ENCODE measurements around the gene ZNF598. TPM values are rescaled to one million over a fixed set of nuclear protein-coding genes. Genes with fewer than 3 reads are reported as not detected.

The ZNF598 gene
- total RNA-seq, 1 donor, result 27.6 TPM

DNA sequence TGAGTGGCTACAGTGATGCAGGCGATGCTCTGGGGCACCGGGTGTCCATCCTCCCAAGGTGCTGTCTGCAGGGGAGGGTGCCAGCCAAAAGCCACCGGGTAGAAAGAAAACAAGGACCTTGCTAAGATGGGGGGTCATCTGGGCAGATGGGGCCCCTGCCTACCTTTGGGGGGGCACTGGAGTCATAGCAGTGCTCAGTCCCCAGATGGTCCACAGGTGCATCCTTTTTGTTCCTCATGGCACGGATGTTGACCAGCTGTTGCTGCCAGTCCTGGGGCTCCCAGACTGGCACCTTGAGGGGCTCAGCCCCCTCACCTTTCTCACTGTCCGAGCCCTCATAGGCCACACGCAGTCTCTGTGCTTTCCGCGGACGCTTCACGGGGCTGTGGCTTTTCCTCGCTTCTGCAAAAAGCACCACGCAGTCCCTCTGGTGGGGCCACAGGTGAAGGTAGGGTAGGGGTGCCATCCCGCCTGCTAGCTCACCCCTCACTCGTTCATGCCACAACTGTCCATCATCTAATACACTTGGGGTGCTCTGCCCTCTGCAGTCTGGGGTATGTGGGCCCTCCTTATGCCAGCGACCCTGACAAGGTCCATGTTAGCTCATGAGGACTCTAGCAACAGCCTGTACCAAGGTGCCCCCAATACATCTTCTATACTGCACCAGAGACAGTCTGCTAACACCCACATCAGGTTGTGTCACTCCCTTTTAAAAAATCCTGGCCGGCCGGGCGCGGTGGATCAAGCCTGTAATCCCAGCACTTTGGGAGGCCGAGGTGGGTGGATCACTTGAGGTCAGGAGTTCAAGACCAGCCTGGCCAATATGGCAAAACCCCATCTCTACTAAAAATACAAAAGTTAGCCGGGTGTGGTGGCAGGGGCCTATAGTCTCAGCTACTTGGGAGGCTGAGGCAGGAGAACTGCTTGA is 36.6 kb upstream of the ZNF598 start:
- TF ChIP-seq, protein P1, sequence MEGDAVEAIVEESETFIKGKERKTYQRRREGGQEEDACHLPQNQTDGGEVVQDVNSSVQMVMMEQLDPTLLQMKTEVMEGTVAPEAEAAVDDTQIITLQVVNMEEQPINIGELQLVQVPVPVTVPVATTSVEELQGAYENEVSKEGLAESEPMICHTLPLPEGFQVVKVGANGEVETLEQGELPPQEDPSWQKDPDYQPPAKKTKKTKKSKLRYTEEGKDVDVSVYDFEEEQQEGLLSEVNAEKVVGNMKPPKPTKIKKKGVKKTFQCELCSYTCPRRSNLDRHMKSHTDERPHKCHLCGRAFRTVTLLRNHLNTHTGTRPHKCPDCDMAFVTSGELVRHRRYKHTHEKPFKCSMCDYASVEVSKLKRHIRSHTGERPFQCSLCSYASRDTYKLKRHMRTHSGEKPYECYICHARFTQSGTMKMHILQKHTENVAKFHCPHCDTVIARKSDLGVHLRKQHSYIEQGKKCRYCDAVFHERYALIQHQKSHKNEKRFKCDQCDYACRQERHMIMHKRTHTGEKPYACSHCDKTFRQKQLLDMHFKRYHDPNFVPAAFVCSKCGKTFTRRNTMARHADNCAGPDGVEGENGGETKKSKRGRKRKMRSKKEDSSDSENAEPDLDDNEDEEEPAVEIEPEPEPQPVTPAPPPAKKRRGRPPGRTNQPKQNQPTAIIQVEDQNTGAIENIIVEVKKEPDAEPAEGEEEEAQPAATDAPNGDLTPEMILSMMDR (IDR thresholded peaks at IDR 0.05; ENCODE audit: insufficient read depth, low read depth, low read length), result no peak
- H3K4me3 ChIP-seq (ENCODE audit: low read depth, low read length), result no peak overlapping the region
- no peak for DNase-seq (ENCODE audit: low read depth)

DNA sequence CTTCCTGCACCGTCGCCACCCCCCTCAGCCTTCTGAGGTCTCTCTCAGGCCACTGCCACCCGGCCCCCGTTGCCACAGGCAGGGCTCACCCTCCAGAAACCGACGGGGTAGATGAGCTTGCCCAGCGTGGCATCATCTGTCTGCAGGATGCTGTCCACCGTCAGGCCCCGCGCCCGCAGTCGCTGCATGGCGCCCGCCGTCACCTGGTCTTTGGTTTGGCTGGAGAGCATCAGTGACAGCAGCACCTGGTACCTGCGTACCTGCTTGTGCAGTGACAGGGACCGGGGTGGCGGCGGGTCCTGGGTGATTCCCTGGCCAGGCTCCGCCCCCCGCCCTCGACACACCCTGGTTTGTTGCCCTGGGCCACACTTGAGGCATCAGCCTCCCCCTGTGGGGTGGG is 34.9 kb upstream of the ZNF598 start:
- TF ChIP-seq, protein P1 (IDR thresholded peaks at IDR 0.05; ENCODE audit: insufficient read depth, low read depth, low read length), result no peak
- DNase-seq (ENCODE audit: low read depth), result no peak
- H3K4me3 ChIP-seq (ENCODE audit: low read depth, low read length), result no peak overlapping the region

DNA sequence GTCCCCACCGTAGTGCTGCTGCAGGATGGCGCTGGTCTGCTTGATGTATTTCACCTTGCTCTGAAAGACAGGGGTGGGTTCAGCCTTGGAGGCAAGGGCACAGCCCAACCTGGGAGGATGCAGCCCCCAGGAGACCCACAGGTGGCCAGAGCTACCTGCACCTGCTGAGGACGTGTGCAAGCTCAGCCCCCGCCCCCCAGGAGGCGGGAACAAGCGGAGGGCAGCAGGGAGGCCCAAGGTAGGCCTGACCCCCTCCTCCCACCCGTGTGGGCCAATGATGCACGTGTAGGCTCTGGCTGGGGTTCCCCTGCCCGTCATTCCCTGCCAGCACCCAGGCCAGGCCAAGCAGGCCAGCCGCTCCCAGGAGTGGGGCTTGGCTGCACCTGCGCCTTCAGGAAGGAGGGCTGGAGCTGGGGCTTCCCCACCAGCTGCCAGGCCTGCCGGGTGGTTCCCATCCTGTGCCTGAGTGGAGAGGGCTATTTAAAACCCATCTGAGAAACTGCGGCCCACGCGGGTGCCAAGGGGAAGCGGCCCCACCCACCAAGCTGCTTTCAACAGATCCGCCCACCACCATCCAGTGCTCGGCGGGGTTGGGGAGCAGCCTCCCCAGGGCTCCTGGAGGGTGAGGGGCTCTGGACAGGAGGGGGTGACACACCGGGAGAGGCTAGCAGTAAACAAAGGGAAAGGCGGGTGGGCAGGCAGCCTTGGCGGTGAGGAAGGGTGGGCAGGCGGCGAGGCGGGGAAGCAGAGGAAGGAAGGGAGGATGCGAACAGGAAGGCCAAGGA is 34.2 kb upstream of the ZNF598 start:
- H3K4me3 ChIP-seq (ENCODE audit: low read depth, low read length), result no peak overlapping the region
- TF ChIP-seq, protein P1 (IDR thresholded peaks at IDR 0.05; ENCODE audit: insufficient read depth, low read depth, low read length), result no peak
- no peak for DNase-seq (ENCODE audit: low read depth)

DNA sequence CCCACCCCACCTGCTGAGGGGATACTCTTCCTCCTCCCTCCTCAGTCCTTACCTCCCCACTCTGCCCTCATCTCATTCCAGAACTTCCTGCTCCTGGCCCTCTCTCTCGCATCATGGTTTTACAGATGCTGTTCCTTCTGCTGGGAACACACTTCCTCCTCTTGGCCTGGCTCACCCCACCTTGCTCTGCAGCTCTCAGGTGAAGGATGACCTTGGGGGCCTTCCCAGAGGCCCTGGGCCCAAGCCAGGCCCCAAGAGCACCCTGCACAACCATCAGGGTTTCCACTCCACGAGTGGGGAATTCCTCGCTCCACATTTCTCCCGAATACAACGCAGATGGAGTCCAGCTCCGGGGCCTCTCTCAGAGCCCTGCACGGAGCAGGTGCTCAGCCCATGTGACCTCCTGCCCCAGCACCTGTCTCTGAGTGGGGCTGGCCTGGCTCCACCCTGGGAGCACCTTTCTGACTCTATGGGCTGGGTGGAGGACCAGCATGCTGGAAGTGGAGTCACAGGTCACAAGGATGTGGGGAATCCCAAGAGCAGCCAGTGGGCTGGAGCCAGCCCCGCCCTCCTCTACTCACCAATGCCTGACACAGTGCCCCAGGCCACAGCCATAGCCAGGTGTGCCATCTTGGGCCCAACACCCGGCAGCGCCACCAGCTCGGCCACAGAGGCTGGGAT is 33.5 kb upstream of the ZNF598 start:
- TF ChIP-seq, protein P1 (IDR thresholded peaks at IDR 0.05; ENCODE audit: insufficient read depth, low read depth, low read length), result no peak
- no peak for DNase-seq (ENCODE audit: low read depth)
- H3K4me3 ChIP-seq (ENCODE audit: low read depth, low read length), result no peak overlapping the region

DNA sequence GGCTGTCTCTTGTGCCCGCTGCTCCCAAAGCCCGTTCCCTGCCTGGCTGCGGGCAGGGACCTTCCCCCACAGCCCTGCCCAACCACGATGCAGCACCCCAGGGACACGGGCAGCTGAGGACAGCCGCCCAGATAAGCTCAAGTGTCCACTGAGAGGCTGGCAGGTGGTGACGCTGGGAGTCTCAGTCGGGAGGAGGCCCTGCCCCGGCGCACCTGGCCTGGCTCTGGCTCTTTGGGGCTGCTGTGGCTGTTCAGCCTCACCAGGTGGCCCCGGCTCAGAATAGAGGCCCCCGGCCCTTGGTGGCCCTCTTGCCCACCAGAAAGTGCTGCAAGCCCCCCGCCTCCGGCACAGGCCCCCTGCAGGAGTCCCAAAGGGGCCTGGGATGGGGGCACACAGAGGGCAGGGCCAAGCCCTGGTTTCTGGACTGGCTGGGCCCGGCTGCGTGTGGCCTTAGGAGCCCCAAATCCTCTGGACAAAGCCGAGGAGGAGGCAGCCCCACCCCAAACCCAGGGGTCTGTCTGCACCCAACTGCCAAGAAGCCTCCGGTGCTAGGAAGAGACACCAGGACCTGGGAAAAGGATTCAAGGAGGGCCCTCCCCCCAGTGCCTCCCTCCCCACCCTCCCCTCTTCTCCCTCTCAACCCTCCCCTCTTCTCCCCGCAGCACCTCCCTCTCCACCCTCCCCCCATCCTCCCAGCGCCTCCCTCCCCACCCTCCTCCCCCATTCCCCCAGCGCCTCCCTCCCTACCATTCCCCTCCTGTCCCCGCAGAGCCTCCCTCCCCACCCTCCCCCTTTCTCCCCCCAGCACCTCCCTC is 32.8 kb upstream of the ZNF598 start:
- DNase-seq (ENCODE audit: low read depth), result no peak
- H3K4me3 ChIP-seq (ENCODE audit: low read depth, low read length), result no peak overlapping the region
- TF ChIP-seq, protein P1 (IDR thresholded peaks at IDR 0.05; ENCODE audit: insufficient read depth, low read depth, low read length), result no peak

All from fibroblast of villous mesenchyme (primary cell).